OCI-LY3 (cell line): ENCODE measurements around the gene IPO4.

Source experiments
- H2AFZ ChIP-seq: fragments of 200-600, 300-600 bp; shearing (Covaris generic); 2 replicates; pipeline ENCODE4 v1.6.0; 2014; ENCODE audit warnings: antibody characterized with exemption, low read depth, low read length
- H3K27ac ChIP-seq: fragments of 200-600, 300-600 bp; sonication (generic); 2 replicates; pipeline ENCODE4 v1.5.1; 2014; ENCODE audit warnings: mild to moderate bottlenecking, low read length, moderate library complexity, mixed read lengths
- H3K27me3 ChIP-seq: fragments of 200-600, 300-600 bp; sonication (generic); 2 replicates; pipeline ENCODE4 v1.6.1; 2014; ENCODE audit warnings: low read depth, low read length, mixed read lengths
- H3K36me3 ChIP-seq: fragments of 200-600, 300-600 bp; sonication (generic); replicated peaks from 2 replicates; pipeline ENCODE3; 2014; ENCODE audit warnings: low read depth, low read length, mixed read lengths
- H3K4me1 ChIP-seq: fragments of 300-600, 200-600 bp; sonication (generic); 2 replicates; pipeline ENCODE4 v1.6.1; 2014; ENCODE audit warnings: low read length, mixed read lengths
- H3K4me2 ChIP-seq: fragments of 200-600, 300-600 bp; sonication (generic); 2 replicates; pipeline ENCODE4 v1.6.1; 2014; ENCODE audit warnings: low read length, mixed read lengths
- H3K4me3 ChIP-seq: fragments of 300-600, 200-600 bp; sonication (generic); 2 replicates; pipeline ENCODE4 v1.5.1; 2014; ENCODE audit warnings: antibody characterized with exemption, mild to moderate bottlenecking, low read length, moderate library complexity
- H3K79me2 ChIP-seq: fragments of 300-600, 200-600 bp; shearing (Covaris generic); 2 replicates; pipeline ENCODE4 v1.6.1; 2014; ENCODE audit warnings: mild to moderate bottlenecking, low read length, mixed read lengths
- H3K9ac ChIP-seq: fragments of 300-600, 200-600 bp; shearing (Covaris generic); 2 replicates; pipeline ENCODE4 v1.6.0; 2014; ENCODE audit warnings: mild to moderate bottlenecking, low read length, moderate library complexity
- H3K9me3 ChIP-seq: fragments of 200-600, 300-600 bp; shearing (Covaris generic); 2 replicates; pipeline ENCODE4 v1.6.1; 2014; ENCODE audit warnings: low read length, mixed read lengths; ENCODE audit not compliant: insufficient read depth
- H4K20me1 ChIP-seq: fragments of 200-600, 300-600 bp; sonication (generic); 2 replicates; pipeline ENCODE4 v1.6.1; 2016; ENCODE audit warnings: low read length, mixed read lengths; ENCODE audit not compliant: insufficient read depth
- EZH2phosphoT487 ChIP-seq: fragments of 200-600 bp; shearing (Covaris generic); IDR thresholded peaks from 2 replicates; pipeline ENCODE4 v1.6.1; 2018; ENCODE audit warnings: antibody characterized with exemption, mixed run types, low read depth
- TF ChIP-seq, protein P1 (sequence below): fragments of 200-600, 300-600 bp; sonication (generic); IDR thresholded peaks from 2 replicates; pipeline ENCODE4 v1.5.1; 2014; ENCODE audit warnings: antibody characterized with exemption, low read length, low read depth

IPO4 gene

DNA sequence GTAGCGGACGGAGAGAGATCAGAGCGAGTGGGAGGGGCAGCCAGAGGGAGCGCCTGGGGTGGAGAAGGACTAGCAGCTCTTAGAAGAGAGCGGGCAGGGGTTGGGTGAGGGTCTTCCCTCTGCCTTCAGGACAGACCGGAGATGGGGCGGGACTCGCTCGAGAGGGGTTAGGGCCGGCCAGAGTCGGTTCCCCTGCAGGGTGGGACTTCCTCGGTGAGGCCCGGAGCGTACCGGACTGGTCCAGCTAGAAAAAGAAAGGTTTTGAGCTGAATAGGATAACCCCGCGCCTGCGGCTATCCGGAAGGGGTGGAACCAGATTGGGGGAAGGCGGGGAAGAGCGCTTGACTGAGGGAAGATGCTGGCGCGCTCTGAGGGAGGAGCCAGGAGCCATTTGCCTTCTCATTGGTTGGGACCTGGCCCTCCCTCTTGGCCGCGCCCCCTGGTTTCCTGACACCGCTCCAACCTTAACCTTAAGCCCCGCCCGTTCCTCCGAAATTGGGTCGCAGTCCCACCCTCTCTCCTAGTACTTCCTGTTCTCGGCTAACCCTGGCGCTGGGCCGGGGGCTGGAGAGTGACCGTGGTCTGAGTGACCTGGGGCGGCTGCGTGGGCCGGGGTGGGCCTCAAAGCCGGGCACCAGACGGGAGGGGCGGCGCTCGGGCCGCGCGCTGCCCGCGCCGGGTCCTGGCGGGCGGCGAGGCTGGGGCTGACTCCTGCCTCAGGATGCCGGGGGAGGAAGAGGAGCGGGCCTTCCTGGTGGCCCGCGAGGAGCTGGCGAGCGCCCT is 41.4 kb downstream of the IPO4 start, which contains the start of gene RNF31:
Gene RNF31, plus strand, starts transcription at position 521 of the 783 bp plus-strand sequence. Its CDS starts 201 bp downstream, at position 722.
- H3K4me2 ChIP-seq: peak within 1 kb of the TSS; percentile 94
- H3K9me3 ChIP-seq: no peaks in the 10 kb centered on the region
- H3K4me3 ChIP-seq: peak within 1 kb of the TSS; percentile 78
- peak within 1 kb of the TSS; percentile 87 for H3K9ac ChIP-seq
- no peak within 1 kb of the TSS for H2AFZ ChIP-seq
- H3K4me1 ChIP-seq: peaks cover 21% of the 10 kb centered on the region
- H3K79me2 ChIP-seq: peaks cover 41% of the 10 kb centered on the region
- no peak for TF ChIP-seq EZH2phosphoT487
- TF ChIP-seq, protein P1, sequence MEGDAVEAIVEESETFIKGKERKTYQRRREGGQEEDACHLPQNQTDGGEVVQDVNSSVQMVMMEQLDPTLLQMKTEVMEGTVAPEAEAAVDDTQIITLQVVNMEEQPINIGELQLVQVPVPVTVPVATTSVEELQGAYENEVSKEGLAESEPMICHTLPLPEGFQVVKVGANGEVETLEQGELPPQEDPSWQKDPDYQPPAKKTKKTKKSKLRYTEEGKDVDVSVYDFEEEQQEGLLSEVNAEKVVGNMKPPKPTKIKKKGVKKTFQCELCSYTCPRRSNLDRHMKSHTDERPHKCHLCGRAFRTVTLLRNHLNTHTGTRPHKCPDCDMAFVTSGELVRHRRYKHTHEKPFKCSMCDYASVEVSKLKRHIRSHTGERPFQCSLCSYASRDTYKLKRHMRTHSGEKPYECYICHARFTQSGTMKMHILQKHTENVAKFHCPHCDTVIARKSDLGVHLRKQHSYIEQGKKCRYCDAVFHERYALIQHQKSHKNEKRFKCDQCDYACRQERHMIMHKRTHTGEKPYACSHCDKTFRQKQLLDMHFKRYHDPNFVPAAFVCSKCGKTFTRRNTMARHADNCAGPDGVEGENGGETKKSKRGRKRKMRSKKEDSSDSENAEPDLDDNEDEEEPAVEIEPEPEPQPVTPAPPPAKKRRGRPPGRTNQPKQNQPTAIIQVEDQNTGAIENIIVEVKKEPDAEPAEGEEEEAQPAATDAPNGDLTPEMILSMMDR: no peak
- peak within 1 kb of the TSS; percentile 89 for H3K27ac ChIP-seq
- H3K36me3 ChIP-seq: peaks cover 40% of the 10 kb centered on the region
- H4K20me1 ChIP-seq: 0 out of 2 replicates have a peak, but pooled peaks cover 2% of the 10 kb centered on the region
- H3K27me3 ChIP-seq: no peaks in the 10 kb centered on the region

- Histone ChIP-seq H3K27ac (peak within 1 kb of the TSS; percentile 89), H3K27me3 (no peaks in the 10 kb centered on the region), H4K20me1 (0 out of 2 replicates have a peak, but pooled peaks cover 2% of the 10 kb centered on the region), H3K4me2 (peak within 1 kb of the TSS; percentile 94), H3K79me2 (peaks cover 41% of the 10 kb centered on the region), H2AFZ (no peak within 1 kb of the TSS), H3K9ac (peak within 1 kb of the TSS; percentile 87), H3K4me1 (peaks cover 24% of the 10 kb centered on the region), H3K36me3 (peaks cover 33% of the 10 kb centered on the region), H3K4me3 (peak within 1 kb of the TSS; percentile 78), H3K9me3 (no peaks in the 10 kb centered on the region)
- TF ChIP-seq, protein P1: no peak
- TF ChIP-seq EZH2phosphoT487: no peak
Observed at GRCh38 chr14:24146453-24146977, 42.1 kb downstream of the IPO4 start, which contains the start of gene PSME2. Gene PSME2 (minus strand): TSS chr14:24146610. CDS start chr14:24146581, 29 bp downstream.

GRCh38 chr14:24145690-24146452 is 42.7 kb downstream of the IPO4 start:
- H3K9me3 ChIP-seq: no peaks in the 10 kb centered on the region
- H3K4me1 ChIP-seq: peaks cover 24% of the 10 kb centered on the region
- peak overlapping the region; percentile 89 for H3K27ac ChIP-seq
- H3K4me2 ChIP-seq: peak overlapping the region; percentile 93
- no peak overlapping the region for H2AFZ ChIP-seq
- peak overlapping the region; percentile 78 for H3K4me3 ChIP-seq
- peaks cover 44% of the 10 kb centered on the region for H3K79me2 ChIP-seq
- peak overlapping the region; percentile 87 for H3K9ac ChIP-seq
- H3K36me3 ChIP-seq: peaks cover 27% of the 10 kb centered on the region
- H4K20me1 ChIP-seq: 0 out of 2 replicates have a peak, but pooled peaks cover 2% of the 10 kb centered on the region
- TF ChIP-seq EZH2phosphoT487: no peak
- TF ChIP-seq, protein P1: no peak
- H3K27me3 ChIP-seq: no peaks in the 10 kb centered on the region
